IMR-90 (cell line): ENCODE measurements around the gene TAF4. TPM values are rescaled to one million over a fixed set of nuclear protein-coding genes. Genes with fewer than 3 reads are reported as not detected.

Experiments
- ATAC-seq: fragments of 200-7000 bp; cut with Tn5 transposase; 2 replicates; pipeline ENCODE4 v1.9.1; 2020; ENCODE audit warnings: low read depth, mild to moderate bottlenecking, moderate library complexity
- BruUV-seq: library from RNA; stranded (reverse); fragments of 400-500 nt; replicated peaks from 2 replicates; lab custom pipeline; 2021; lab: Mats Ljungman, UMichigan
- CTCF ChIA-PET: fragments of 300-600 bp; formaldehyde crosslinking; extraction: SDS; loops from one replicate; lab custom pipeline; 2021; ENCODE audit warnings: antibody characterized with exemption; lab: Yijun Ruan, JAX
- POLR2A ChIA-PET: fragments of 300-600 bp; sonication (Branson Sonifier 250); formaldehyde crosslinking; loops from one replicate; lab custom pipeline; 2022; ENCODE audit warnings: antibody characterized with exemption; ENCODE audit not compliant: unreplicated experiment; lab: Charles Lee
- DNase-seq: peaks from one replicate; pipeline ENCODE4 v3.0.0; 2013
- H2AFZ ChIP-seq: replicated peaks from 2 replicates; pipeline ENCODE3; 2013; ENCODE audit warnings: low read length, mild to moderate bottlenecking; ENCODE audit not compliant: poor library complexity
- H2AK5ac ChIP-seq: 2 replicates; pipeline ENCODE4 v1.6.1; 2013; ENCODE audit warnings: low read depth, low read length, inconsistent platforms
- H2AK9ac ChIP-seq: replicated peaks from 2 replicates; pipeline ENCODE3; 2013; ENCODE audit warnings: mild to moderate bottlenecking, low read depth, low read length, moderate library complexity; ENCODE audit not compliant: poor library complexity
- H2BK120ac ChIP-seq: 2 replicates; pipeline ENCODE4 v1.6.1; 2013; ENCODE audit warnings: low read depth, low read length, inconsistent platforms
- H2BK15ac ChIP-seq: 3 replicates; pipeline ENCODE4 v1.6.1; 2013; ENCODE audit warnings: low read depth, low read length, inconsistent platforms
- H2BK20ac ChIP-seq: 2 replicates; pipeline ENCODE4 v1.6.1; 2013; ENCODE audit warnings: low read depth, mild to moderate bottlenecking, inconsistent platforms, low read length, moderate library complexity
- H2BK5ac ChIP-seq: 2 replicates; pipeline ENCODE4 v1.6.1; 2013; ENCODE audit warnings: mild to moderate bottlenecking, low read depth, low read length, inconsistent platforms; ENCODE audit not compliant: poor library complexity, severe bottlenecking
- H3K14ac ChIP-seq: replicated peaks from 2 replicates; pipeline ENCODE4 v1.6.1; 2013; ENCODE audit warnings: low read depth, low read length, inconsistent platforms
- H3K18ac ChIP-seq: 2 replicates; pipeline ENCODE4 v1.6.1; 2013; ENCODE audit warnings: low read depth, low read length, control low read depth
- H3K23ac ChIP-seq: 2 replicates; pipeline ENCODE4 v1.6.1; 2013; ENCODE audit warnings: low read depth, low read length, inconsistent platforms
- H3K27ac ChIP-seq: 2 replicates; pipeline ENCODE4 v1.5.1; 2013; ENCODE audit warnings: mild to moderate bottlenecking, control low read depth, low read length; ENCODE audit not compliant: insufficient read depth
- H3K27me3 ChIP-seq: 2 replicates; pipeline ENCODE4 v1.6.1; 2013; ENCODE audit warnings: low read length; ENCODE audit not compliant: control insufficient read depth, insufficient read depth
- H3K36me3 ChIP-seq: 2 replicates; pipeline ENCODE4 v1.6.1; 2013; ENCODE audit warnings: low read length, mixed read lengths; ENCODE audit not compliant: control insufficient read depth, insufficient read depth
- H3K4ac ChIP-seq: 2 replicates; pipeline ENCODE4 v1.6.1; 2013; ENCODE audit warnings: low read depth, low read length, inconsistent platforms
- H3K4me1 ChIP-seq: 2 replicates; pipeline ENCODE4 v1.6.1; 2013; ENCODE audit warnings: low read length, mixed read lengths; ENCODE audit not compliant: control insufficient read depth, insufficient read depth
- H3K4me2 ChIP-seq: 2 replicates; pipeline ENCODE4 v1.6.1; 2013; ENCODE audit warnings: low read depth, mild to moderate bottlenecking, control low read depth, low read length, moderate library complexity
- H3K4me3 ChIP-seq: 2 replicates; pipeline ENCODE4 v1.5.1; 2013; ENCODE audit warnings: low read depth, mild to moderate bottlenecking, control low read depth, low read length, moderate library complexity; ENCODE audit not compliant: insufficient read depth
- H3K56ac ChIP-seq: 2 replicates; pipeline ENCODE4 v1.6.1; 2013; ENCODE audit warnings: low read length, inconsistent platforms; ENCODE audit not compliant: insufficient read depth; ENCODE audit errors: extremely low read depth
- H3K79me1 ChIP-seq, 2 experiments: 2 replicates each; pipeline ENCODE4 v1.6.1; 2013; ENCODE audit warnings: low read length in 2 of 2, inconsistent platforms in 1 of 2, low read depth in 1 of 2
- H3K9ac ChIP-seq: 2 replicates; pipeline ENCODE4 v1.6.1; 2013; ENCODE audit warnings: low read depth, low read length, control low read depth
- H3K9me1 ChIP-seq: 2 replicates; pipeline ENCODE4 v1.6.1; 2013; ENCODE audit warnings: low read length, inconsistent platforms; ENCODE audit not compliant: insufficient read depth
- H3K9me3 ChIP-seq: 2 replicates; pipeline ENCODE4 v1.6.1; 2013; ENCODE audit warnings: low read length; ENCODE audit not compliant: control insufficient read depth, insufficient read depth
- H4K20me1 ChIP-seq: 2 replicates; pipeline ENCODE4 v1.6.1; 2013; ENCODE audit warnings: low read length, inconsistent platforms; ENCODE audit not compliant: insufficient read depth
- H4K5ac ChIP-seq: 2 replicates; pipeline ENCODE4 v1.6.1; 2013; ENCODE audit warnings: mild to moderate bottlenecking, low read depth, low read length, control low read depth
- H4K8ac ChIP-seq, 2 experiments: 2 replicates each; pipeline ENCODE4 v1.6.1; 2013; ENCODE audit warnings: low read depth in 2 of 2, low read length in 2 of 2, control low read depth in 1 of 2, inconsistent platforms in 1 of 2
- H4K91ac ChIP-seq: 2 replicates; pipeline ENCODE4 v1.6.1; 2013; ENCODE audit warnings: low read depth, low read length, inconsistent platforms; ENCODE audit not compliant: insufficient read depth
- BHLHE40 ChIP-seq: fragments of 150-350 bp; IDR thresholded peaks from 2 replicates; pipeline ENCODE4 v1.6.1; 2016; ENCODE audit warnings: mild to moderate bottlenecking, low read depth, low read length
- ELK1 ChIP-seq: fragments of 150-350 bp; IDR thresholded peaks from 2 replicates; pipeline ENCODE4 v1.6.1; 2016; ENCODE audit warnings: low read depth, mild to moderate bottlenecking, low read length, moderate library complexity, borderline replicate concordance
- FOS ChIP-seq: fragments of 150-350 bp; IDR thresholded peaks from 2 replicates; pipeline ENCODE4 v1.6.1; 2016; ENCODE audit warnings: low read depth, low read length
- POLR2A ChIP-seq: IDR thresholded peaks from 2 replicates; pipeline ENCODE4 v1.6.1; 2012; ENCODE audit warnings: mild to moderate bottlenecking, low read depth, low read length
- RFX5 ChIP-seq: IDR thresholded peaks from 2 replicates; pipeline ENCODE4 v1.8.0; 2012; ENCODE audit warnings: low read depth, mild to moderate bottlenecking, low read length, moderate library complexity
- SMC3 ChIP-seq: fragments of 150-350 bp; IDR thresholded peaks from 2 replicates; pipeline ENCODE4 v1.6.1; 2016; ENCODE audit warnings: low read depth, mild to moderate bottlenecking, antibody characterized with exemption, low read length, moderate library complexity
- WGBS, 2 experiments: methylation state at CpG; one replicate each; pipeline versions ENCODE4 v1.1.5 to v1.1.7; 2013; ENCODE audit warnings: missing lambda C conversion rate in 2 of 2; ENCODE audit not compliant: insufficient read length in 1 of 2; ENCODE audit errors: extremely low coverage in 2 of 2; 5-methylcytosine and 5-hydroxymethylcytosine counted together
- dilution Hi-C: fragments of 300-500 bp; cut with HindIII; formaldehyde crosslinking; loops from one replicate; pipeline ENCODE4 v1.14.3; 2018; ENCODE audit warnings: low sequenced_read_pairs; ENCODE audit not compliant: unreplicated experiment
- in situ Hi-C: fragments of 300-500 bp; cut with MboI; formaldehyde crosslinking; loops from 3 replicates; pipeline ENCODE4 v1.14.3; 2019; ENCODE audit warnings: low sequenced_read_pairs, inconsistent platforms, mixed read lengths
- intact Hi-C: fragments of 100-400 bp; cut with micrococcal nuclease; formaldehyde crosslinking; loops from 2 replicates; pipeline ENCODE4 v1.10.0; 2022
- polyA plus RNA-seq, 3 experiments: library from polyadenylated mRNA; depleted of rRNA; stranded (reverse); fragments of >200 nt; gene quantifications; 2 replicates each; pipeline ENCODE4 v1.2.3, GENCODE V29; 2012; ENCODE audit warnings: low replicate concordance in 1 of 3
- total RNA-seq: library from RNA; depleted of rRNA; stranded (reverse); fragments of >200 nt; gene quantifications from 2 replicates; pipeline ENCODE4 v1.2.3, GENCODE V29; 2012
- TF ChIP-seq, protein P1 (sequence below): conservative IDR thresholded peaks from 2 replicates; pipeline ENCODE4 v1.5.1; 2012; ENCODE audit warnings: mild to moderate bottlenecking, low read depth, low read length, improper control_type of control experiment

The TAF4 gene
- total and polyA plus RNA-seq, 2 of the 4 experiments (the other 2 are of a cell fraction), result 1.4 to 5.1 TPM

GRCh38 chr20:61955668-61956395 is 109.8 kb downstream of the TAF4 start:
- no peaks in the 10 kb centered on the region for H3K9me1 ChIP-seq
- H2AK9ac ChIP-seq, result no peak overlapping the region
- H3K9ac ChIP-seq, result no peak overlapping the region
- TF ChIP-seq ELK1 (no peak), BHLHE40 (no peak), POLR2A (no peak), FOS (no peak), SMC3 (no peak), RFX5 (no peak)
- TF ChIP-seq, protein P1, sequence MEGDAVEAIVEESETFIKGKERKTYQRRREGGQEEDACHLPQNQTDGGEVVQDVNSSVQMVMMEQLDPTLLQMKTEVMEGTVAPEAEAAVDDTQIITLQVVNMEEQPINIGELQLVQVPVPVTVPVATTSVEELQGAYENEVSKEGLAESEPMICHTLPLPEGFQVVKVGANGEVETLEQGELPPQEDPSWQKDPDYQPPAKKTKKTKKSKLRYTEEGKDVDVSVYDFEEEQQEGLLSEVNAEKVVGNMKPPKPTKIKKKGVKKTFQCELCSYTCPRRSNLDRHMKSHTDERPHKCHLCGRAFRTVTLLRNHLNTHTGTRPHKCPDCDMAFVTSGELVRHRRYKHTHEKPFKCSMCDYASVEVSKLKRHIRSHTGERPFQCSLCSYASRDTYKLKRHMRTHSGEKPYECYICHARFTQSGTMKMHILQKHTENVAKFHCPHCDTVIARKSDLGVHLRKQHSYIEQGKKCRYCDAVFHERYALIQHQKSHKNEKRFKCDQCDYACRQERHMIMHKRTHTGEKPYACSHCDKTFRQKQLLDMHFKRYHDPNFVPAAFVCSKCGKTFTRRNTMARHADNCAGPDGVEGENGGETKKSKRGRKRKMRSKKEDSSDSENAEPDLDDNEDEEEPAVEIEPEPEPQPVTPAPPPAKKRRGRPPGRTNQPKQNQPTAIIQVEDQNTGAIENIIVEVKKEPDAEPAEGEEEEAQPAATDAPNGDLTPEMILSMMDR, result no peak
- H3K18ac ChIP-seq, result no peak overlapping the region
- ChIA-PET POLR2A (no interaction called here), CTCF (no interaction called here)
- no peak overlapping the region for H2BK5ac ChIP-seq
- H3K23ac ChIP-seq, result no peak overlapping the region
- no peak overlapping the region for H2BK20ac ChIP-seq
- ATAC-seq, result no peak
- no peaks in the 10 kb centered on the region for H3K9me3 ChIP-seq
- H2BK15ac ChIP-seq, result no peak overlapping the region
- H3K4me1 ChIP-seq, result no peaks in the 10 kb centered on the region
- H3K56ac ChIP-seq, result no peak overlapping the region
- no peak overlapping the region for H2AFZ ChIP-seq
- no peaks in the 10 kb centered on the region for H3K36me3 ChIP-seq
- in situ Hi-C loops (no loop called here), dilution Hi-C loops (no loop called here), intact Hi-C loops (no loop called here)
- DNase-seq, result no peak
- no peak overlapping the region for H4K8ac ChIP-seq
- H4K5ac ChIP-seq, result no peak overlapping the region
- no peak overlapping the region for H3K4ac ChIP-seq
- H3K79me1 ChIP-seq, result no peaks in the 10 kb centered on the region
- no peak overlapping the region for H3K4me3 ChIP-seq
- H2AK5ac ChIP-seq, result no peak overlapping the region
- no peak overlapping the region for H3K14ac ChIP-seq
- H3K27me3 ChIP-seq, result peaks cover 8% of the 10 kb centered on the region
- no peaks in the 10 kb centered on the region for H4K20me1 ChIP-seq
- H4K91ac ChIP-seq, result no peak overlapping the region
- H2BK120ac ChIP-seq, result no peak overlapping the region
- no CpG with 5 or more reads among the region's 6 CpGs for WGBS, 2 experiments
- H3K4me2 ChIP-seq, result peak overlapping the region; percentile 25; the same call in 1 of the 2 replicates
- H3K27ac ChIP-seq, result no peak overlapping the region
- no TSS peak for BruUV-seq
